OCI-LY7 (cell line): Measurements from ENCODE around the gene MAP2K5. TPM values are rescaled to one million over a fixed set of nuclear protein-coding genes. Genes with fewer than 3 reads are reported as not detected.

Experiments
- BruUV-seq: library from RNA; stranded (reverse); fragments of 400-500 nt; replicated peaks from 2 replicates; lab custom pipeline; 2021; lab: Mats Ljungman, UMichigan
- CTCF ChIA-PET: fragments of 300-600 bp; sonication (Branson Sonifier 250); formaldehyde crosslinking; loops from one replicate; lab custom pipeline; 2022; ENCODE audit warnings: antibody characterized with exemption; ENCODE audit not compliant: unreplicated experiment; lab: Charles Lee
- POLR2A ChIA-PET: fragments of 300-600 bp; sonication (Branson Sonifier 250); formaldehyde crosslinking; loops from one replicate; lab custom pipeline; 2022; ENCODE audit warnings: antibody characterized with exemption; lab: Charles Lee
- DNase-seq: peaks from one replicate; pipeline ENCODE4 v3.0.0-alpha.2; 2015; ENCODE audit warnings: low spot score
- H2AFZ ChIP-seq: fragments of 200-600 bp; sonication (generic), shearing (Covaris generic); 2 replicates; pipeline ENCODE4 v1.6.1; 2014; ENCODE audit warnings: mild to moderate bottlenecking, antibody characterized with exemption, low read length, moderate library complexity
- H3K27ac ChIP-seq: fragments of 200-600 bp; sonication (generic); 2 replicates; pipeline ENCODE4 v1.5.1; 2014; ENCODE audit warnings: mixed run types, low read depth, mild to moderate bottlenecking, moderate library complexity, low read length, inconsistent platforms; ENCODE audit not compliant: poor library complexity, severe bottlenecking
- H3K36me3 ChIP-seq: fragments of 200-600 bp; sonication (generic); 2 replicates; pipeline ENCODE4 v1.6.1; 2014; ENCODE audit warnings: mild to moderate bottlenecking, antibody characterized with exemption, low read length, moderate library complexity, mixed read lengths; ENCODE audit not compliant: insufficient read depth
- H3K4me1 ChIP-seq: fragments of 200-600 bp; sonication (generic); 2 replicates; pipeline ENCODE4 v1.5.1; 2014; ENCODE audit warnings: mild to moderate bottlenecking, low read length; ENCODE audit not compliant: insufficient read depth, poor library complexity, severe bottlenecking
- H3K4me2 ChIP-seq: fragments of 200-600 bp; sonication (generic); 2 replicates; pipeline ENCODE4 v1.6.1; 2014; ENCODE audit warnings: mild to moderate bottlenecking, low read length
- H3K4me3 ChIP-seq: fragments of 200-600 bp; sonication (generic); 2 replicates; pipeline ENCODE4 v1.5.1; 2014; ENCODE audit warnings: mild to moderate bottlenecking, low read depth, low read length; ENCODE audit not compliant: poor library complexity, severe bottlenecking
- H3K79me2 ChIP-seq: fragments of 200-600 bp; sonication (generic); 2 replicates; pipeline ENCODE4 v1.6.1; 2016; ENCODE audit warnings: low read depth, mild to moderate bottlenecking, low read length, moderate library complexity, mixed read lengths; ENCODE audit not compliant: insufficient read depth
- H3K9me2 ChIP-seq: fragments of 200-600 bp; sonication (generic); 2 replicates; pipeline ENCODE4 v1.6.1; 2016; ENCODE audit warnings: mild to moderate bottlenecking, low read length, mixed read lengths; ENCODE audit not compliant: insufficient read depth
- H3K9me3 ChIP-seq: fragments of 200-600 bp; sonication (generic); 2 replicates; pipeline ENCODE4 v1.6.1; 2014; ENCODE audit warnings: mild to moderate bottlenecking, mixed run types, low read length, mixed read lengths
- H4K20me1 ChIP-seq: fragments of 200-600 bp; sonication (generic); 2 replicates; pipeline ENCODE4 v1.6.1; 2014; ENCODE audit warnings: mild to moderate bottlenecking, antibody characterized with exemption, low read length, moderate library complexity, mixed read lengths; ENCODE audit not compliant: insufficient read depth
- EZH2phosphoT487 ChIP-seq: fragments of 200-600 bp; sonication (generic); IDR thresholded peaks from 2 replicates; pipeline ENCODE4 v1.6.1; 2018; ENCODE audit warnings: low read depth, borderline replicate concordance, mild to moderate bottlenecking, mixed run types, antibody characterized with exemption, low read length, moderate library complexity, mixed read lengths
- intact Hi-C: fragments of 100-400 bp; cut with micrococcal nuclease; formaldehyde crosslinking; loops from one replicate; pipeline ENCODE4 v1.10.0; 2022; ENCODE audit not compliant: unreplicated experiment
- total RNA-seq, 2 experiments: library from RNA; depleted of rRNA in 1 of 2; stranded (reverse); fragments of >200 nt in 1 of 2; shearing (Covaris generic) in 1 of 2; gene quantifications; 2 replicates each; pipeline ENCODE4 v1.2.3, GENCODE V29; 2014 to 2022
- TF ChIP-seq, protein P1 (sequence below): fragments of 200-600 bp; sonication (generic); conservative IDR thresholded peaks from 2 replicates; pipeline ENCODE4 v1.5.1; 2014; ENCODE audit warnings: mild to moderate bottlenecking, antibody characterized with exemption, low read length, moderate library complexity, mixed read lengths

The MAP2K5 gene
- total RNA-seq, 2 experiments from 2014 or later: 10.2 to 35.0 TPM

DNA sequence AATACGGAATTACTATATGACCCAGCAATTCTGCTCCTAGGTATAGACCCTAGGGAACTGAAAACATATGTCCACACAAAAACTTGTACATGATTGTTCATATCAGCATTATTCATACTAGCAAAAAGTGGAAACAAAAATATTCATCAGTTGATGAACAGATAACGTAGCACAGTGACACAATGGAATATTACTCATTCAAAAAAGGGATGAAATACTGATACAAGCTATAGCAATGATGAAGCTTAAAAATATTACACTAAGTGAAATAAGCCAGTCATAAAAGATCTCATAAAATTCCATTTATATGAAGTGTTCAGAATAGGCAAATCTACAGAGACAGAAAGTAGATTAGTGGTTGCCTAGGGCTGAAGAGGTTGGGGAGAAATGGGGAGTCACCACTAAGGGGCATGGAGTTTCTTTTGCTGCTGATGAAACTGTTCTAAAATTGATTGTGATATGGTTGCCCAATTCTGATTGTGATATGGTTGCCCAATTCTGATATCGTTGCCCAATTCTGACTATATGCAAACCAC lies 11.1 kb upstream of the MAP2K5 start:
- CTCF ChIA-PET: no interaction called here

DNA sequence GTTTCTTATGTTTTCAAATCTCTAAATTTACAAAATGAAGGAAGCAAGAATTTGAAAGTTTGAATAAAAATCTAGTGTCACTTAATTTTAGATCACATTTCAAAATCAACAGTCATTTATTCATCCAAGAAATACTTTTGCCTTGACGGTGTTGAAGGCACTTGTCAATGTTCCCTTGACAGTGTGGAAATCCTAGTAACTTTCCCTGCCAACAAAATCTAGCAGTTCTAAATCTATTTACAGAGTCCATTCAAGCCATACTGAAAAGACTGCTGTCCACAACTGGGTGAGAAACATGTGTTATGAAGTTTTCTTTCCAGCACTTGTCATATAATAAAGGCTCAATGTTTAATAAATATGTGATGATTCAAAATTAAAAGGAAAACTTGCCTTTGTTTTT lies 8.6 kb upstream of the MAP2K5 start:
- no peaks in the 10 kb centered on the region for H3K9me2 ChIP-seq
- H3K36me3 ChIP-seq: peaks cover 4% of the 10 kb centered on the region; the same call in 1 of the 2 replicates
- no peak for DNase-seq
- no peaks in the 10 kb centered on the region for H3K79me2 ChIP-seq
- POLR2A ChIA-PET: interaction anchor here (1.0 to 1.3 kb wide), 2 partner anchors 8 to 13 kb away, joined by 3 to 4 read pairs; partner anchors contain the start of gene C15orf61
- CTCF ChIA-PET: no interaction called here
- no peak overlapping the region for H3K4me2 ChIP-seq
- H4K20me1 ChIP-seq: no peaks in the 10 kb centered on the region
- no peaks in the 10 kb centered on the region; the same call in 1 of the 2 replicates for H3K9me3 ChIP-seq
- peaks cover 9% of the 10 kb centered on the region for H3K4me1 ChIP-seq
- intact Hi-C loops: no loop called here
- no peak overlapping the region for H2AFZ ChIP-seq
- no TSS peak for BruUV-seq
- TF ChIP-seq, protein P1, sequence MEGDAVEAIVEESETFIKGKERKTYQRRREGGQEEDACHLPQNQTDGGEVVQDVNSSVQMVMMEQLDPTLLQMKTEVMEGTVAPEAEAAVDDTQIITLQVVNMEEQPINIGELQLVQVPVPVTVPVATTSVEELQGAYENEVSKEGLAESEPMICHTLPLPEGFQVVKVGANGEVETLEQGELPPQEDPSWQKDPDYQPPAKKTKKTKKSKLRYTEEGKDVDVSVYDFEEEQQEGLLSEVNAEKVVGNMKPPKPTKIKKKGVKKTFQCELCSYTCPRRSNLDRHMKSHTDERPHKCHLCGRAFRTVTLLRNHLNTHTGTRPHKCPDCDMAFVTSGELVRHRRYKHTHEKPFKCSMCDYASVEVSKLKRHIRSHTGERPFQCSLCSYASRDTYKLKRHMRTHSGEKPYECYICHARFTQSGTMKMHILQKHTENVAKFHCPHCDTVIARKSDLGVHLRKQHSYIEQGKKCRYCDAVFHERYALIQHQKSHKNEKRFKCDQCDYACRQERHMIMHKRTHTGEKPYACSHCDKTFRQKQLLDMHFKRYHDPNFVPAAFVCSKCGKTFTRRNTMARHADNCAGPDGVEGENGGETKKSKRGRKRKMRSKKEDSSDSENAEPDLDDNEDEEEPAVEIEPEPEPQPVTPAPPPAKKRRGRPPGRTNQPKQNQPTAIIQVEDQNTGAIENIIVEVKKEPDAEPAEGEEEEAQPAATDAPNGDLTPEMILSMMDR: no peak
- no peak for TF ChIP-seq EZH2phosphoT487
- no peak overlapping the region for H3K4me3 ChIP-seq
- no peak overlapping the region for H3K27ac ChIP-seq

More for the DNA sequence above, 11.1 kb upstream of the MAP2K5 start:
- TF ChIP-seq, protein P1: no peak
- no peak for TF ChIP-seq EZH2phosphoT487
- peaks cover 27% of the 10 kb centered on the region for H3K36me3 ChIP-seq
- no peak overlapping the region for H3K4me2 ChIP-seq
- no peak overlapping the region for H3K4me3 ChIP-seq
- peaks cover 7% of the 10 kb centered on the region for H3K4me1 ChIP-seq
- no peaks in the 10 kb centered on the region for H4K20me1 ChIP-seq
- H3K9me3 ChIP-seq: no peaks in the 10 kb centered on the region
- no peaks in the 10 kb centered on the region for H3K79me2 ChIP-seq
- POLR2A ChIA-PET: no interaction called here
- H3K9me2 ChIP-seq: no peaks in the 10 kb centered on the region
- H3K27ac ChIP-seq: no peak overlapping the region
- DNase-seq: no peak
- intact Hi-C loops: no loop called here
- no TSS peak for BruUV-seq
- H2AFZ ChIP-seq: no peak overlapping the region

DNA sequence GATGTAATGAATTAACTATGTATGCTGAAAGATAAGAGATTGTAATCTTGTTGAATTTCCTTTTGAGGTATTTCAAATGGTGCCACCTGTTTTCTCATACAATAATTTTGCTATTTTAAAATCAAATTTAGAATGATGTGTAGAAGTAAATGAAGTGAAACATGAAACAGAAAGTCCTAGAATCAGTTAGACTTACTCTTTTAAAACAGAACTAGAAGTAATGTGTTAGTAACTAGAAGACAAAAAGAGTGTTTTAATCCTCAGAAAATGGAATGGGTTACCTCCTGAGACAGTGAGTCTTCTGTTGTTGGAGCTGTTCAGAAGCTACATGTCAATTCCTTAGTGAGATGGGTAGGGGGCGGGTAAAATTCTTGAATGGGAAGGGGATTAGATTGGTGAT lies 8.1 kb upstream of the MAP2K5 start:
- no TSS peak for BruUV-seq
- ChIA-PET POLR2A (interaction anchor here (1.0 to 1.3 kb wide), 2 partner anchors 9 to 13 kb away, joined by 3 to 4 read pairs; partner anchors contain the start of gene C15orf61), CTCF (no interaction called here)
- intact Hi-C loops: no loop called here
- no peak for DNase-seq
- Histone ChIP-seq H3K4me3 (no peak overlapping the region), H4K20me1 (no peaks in the 10 kb centered on the region), H3K79me2 (no peaks in the 10 kb centered on the region), H3K27ac (no peak overlapping the region), H3K36me3 (no peaks in the 10 kb centered on the region), H3K9me3 (no peaks in the 10 kb centered on the region; the same call in 1 of the 2 replicates), H3K4me1 (peaks cover 13% of the 10 kb centered on the region), H2AFZ (no peak overlapping the region), H3K9me2 (no peaks in the 10 kb centered on the region), H3K4me2 (no peak overlapping the region)
- no peak for TF ChIP-seq EZH2phosphoT487
